Smooth muscle cell (in vitro differentiated cells): ENCODE results near the gene HRH2. TPM values are rescaled to one million over a fixed set of nuclear protein-coding genes. Genes with fewer than 3 reads are reported as not detected.

Experiments used
- DNase-seq: peaks from one replicate; lab custom pipeline; 2025; ENCODE audit not compliant: unreplicated experiment; lab: John Stamatoyannopoulos, UW
- H2AFZ ChIP-seq: fragments of 200-600 bp; sonication (generic); 2 replicates; pipeline ENCODE4 v1.6.0; 2016; ENCODE audit warnings: antibody characterized with exemption, low read depth, mild to moderate bottlenecking
- H3F3A ChIP-seq: fragments of 200-600 bp; sonication (generic); 2 replicates; pipeline ENCODE4 v1.6.0; 2017; ENCODE audit warnings: antibody characterized with exemption, low read depth
- H3K27ac ChIP-seq: fragments of 200-600 bp; sonication (generic); 2 replicates; pipeline ENCODE4 v1.5.1; 2016; ENCODE audit warnings: low read depth, mild to moderate bottlenecking
- H3K27me3 ChIP-seq: fragments of 200-600 bp; sonication (generic); 2 replicates; pipeline ENCODE4 v1.6.1; 2016; ENCODE audit warnings: low read depth, mild to moderate bottlenecking
- H3K36me3 ChIP-seq: fragments of 200-600 bp; sonication (generic); 2 replicates; pipeline ENCODE4 v1.5.1; 2016; ENCODE audit warnings: low read depth
- H3K4me1 ChIP-seq: fragments of 200-600 bp; sonication (generic); 2 replicates; pipeline ENCODE4 v1.5.1; 2016; ENCODE audit warnings: low read depth
- H3K4me2 ChIP-seq: fragments of 200-600 bp; sonication (generic); 2 replicates; pipeline ENCODE4 v1.6.0; 2016; ENCODE audit warnings: mild to moderate bottlenecking
- H3K4me3 ChIP-seq: fragments of 200-600 bp; sonication (generic); 2 replicates; pipeline ENCODE4 v1.5.1; 2016; ENCODE audit warnings: mild to moderate bottlenecking
- H3K79me2 ChIP-seq: fragments of 200-600 bp; sonication (generic); 2 replicates; pipeline ENCODE4 v1.6.0; 2016; ENCODE audit warnings: low read depth, mild to moderate bottlenecking
- H3K9ac ChIP-seq: fragments of 200-600 bp; sonication (generic); 2 replicates; pipeline ENCODE4 v1.6.0; 2016; ENCODE audit warnings: low read depth
- H3K9me3 ChIP-seq: fragments of 200-600 bp; sonication (generic); replicated peaks from 2 replicates; pipeline ENCODE4 v1.5.1; 2016; ENCODE audit warnings: low read depth
- H4K20me1 ChIP-seq: fragments of 200-600 bp; sonication (generic); 2 replicates; pipeline ENCODE4 v1.6.0; 2016; ENCODE audit warnings: low read depth
- CTCF ChIP-seq: fragments of 200-600 bp; sonication (generic); IDR thresholded peaks from 2 replicates; pipeline ENCODE4 v1.5.1; 2017; ENCODE audit warnings: borderline replicate concordance, mild to moderate bottlenecking, antibody characterized with exemption; ENCODE audit not compliant: insufficient read depth, poor library complexity, severe bottlenecking
- WGBS: methylation state at CpG from one replicate; pipeline ENCODE4 v1.1.7; 2016; ENCODE audit warnings: low lambda C conversion rate; 5-methylcytosine and 5-hydroxymethylcytosine counted together
- polyA plus RNA-seq: library from polyadenylated mRNA; unstranded; fragments of >200 nt; fragmentation: Nextera tagmentation; extraction: Ambion mirVana; gene quantifications from 2 replicates; pipeline ENCODE4 v1.2.1, GENCODE V29; 2016
- total RNA-seq: library from RNA; depleted of rRNA; stranded (reverse); fragments of >200 nt; gene quantifications from 2 replicates; pipeline ENCODE4 v1.2.3, GENCODE V29; 2014

Gene HRH2
- total and polyA plus RNA-seq, 2 experiments from 2014 or later: 0.57 to 0.63 TPM

- Histone ChIP-seq H3K36me3 (no peaks in the 10 kb centered on the region), H3K9ac (no peak overlapping the region), H3F3A (no peaks in the 10 kb centered on the region), H3K27ac (no peak overlapping the region), H3K4me1 (no peaks in the 10 kb centered on the region), H3K27me3 (no peaks in the 10 kb centered on the region), H4K20me1 (no peaks in the 10 kb centered on the region), H3K9me3 (no peaks in the 10 kb centered on the region), H3K4me2 (no peak overlapping the region), H3K4me3 (no peak overlapping the region), H2AFZ (no peak overlapping the region), H3K79me2 (no peaks in the 10 kb centered on the region)
- no peak for TF ChIP-seq CTCF
- DNase-seq: no peak
- WGBS: 63% methylated on average over 4 of the region's 4 CpGs
Observed at GRCh38 chr5:175671013-175671412, 13.1 kb downstream of the HRH2 start.

- Histone ChIP-seq H3K4me1 (no peaks in the 10 kb centered on the region), H3K9me3 (no peaks in the 10 kb centered on the region), H3K27me3 (no peaks in the 10 kb centered on the region), H3K79me2 (no peaks in the 10 kb centered on the region), H2AFZ (no peak overlapping the region), H3K4me3 (no peak overlapping the region), H3K36me3 (no peaks in the 10 kb centered on the region), H3F3A (no peaks in the 10 kb centered on the region), H3K9ac (no peak overlapping the region), H3K27ac (no peak overlapping the region), H4K20me1 (no peaks in the 10 kb centered on the region), H3K4me2 (no peak overlapping the region)
- no peak for TF ChIP-seq CTCF
- WGBS: 92% methylated on average over 12 of the region's 12 CpGs
- DNase-seq: no peak
Observed at GRCh38 chr5:175672976-175673648, 15.2 kb downstream of the HRH2 start.

GRCh38 chr5:175674731-175675346 is 17.0 kb downstream of the HRH2 start:
- Histone ChIP-seq H3K9ac (no peak overlapping the region), H3F3A (no peaks in the 10 kb centered on the region), H2AFZ (no peak overlapping the region), H3K79me2 (no peaks in the 10 kb centered on the region), H3K27me3 (peaks cover 7% of the 10 kb centered on the region), H3K4me2 (no peak overlapping the region), H3K36me3 (no peaks in the 10 kb centered on the region), H4K20me1 (no peaks in the 10 kb centered on the region), H3K9me3 (no peaks in the 10 kb centered on the region), H3K4me3 (no peak overlapping the region), H3K27ac (no peak overlapping the region), H3K4me1 (no peaks in the 10 kb centered on the region)
- 96% methylated on average over 5 of the region's 5 CpGs for WGBS
- DNase-seq: no peak
- no peak for TF ChIP-seq CTCF

DNA sequence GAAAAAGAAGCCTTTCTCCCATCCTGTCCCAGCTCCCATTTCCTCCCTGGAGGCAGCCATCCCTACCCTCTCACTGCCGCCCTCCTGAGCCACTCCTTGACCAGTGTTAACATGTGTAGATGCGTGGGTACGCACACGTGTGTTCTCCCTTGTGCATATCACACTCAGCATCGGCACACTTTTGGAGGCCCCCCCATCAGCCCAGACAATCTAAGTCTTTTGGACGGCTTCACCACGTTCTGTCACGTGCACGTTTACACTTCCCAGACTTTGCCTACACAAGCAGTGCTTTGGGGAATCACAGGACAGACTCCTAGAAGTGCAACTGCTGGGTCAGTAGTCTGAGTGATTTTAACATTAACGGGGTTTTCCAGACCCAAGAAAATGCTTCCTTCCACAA is 18.0 kb downstream of the HRH2 start:
- no peak overlapping the region for H2AFZ ChIP-seq
- H3K79me2 ChIP-seq: no peaks in the 10 kb centered on the region
- H3K27me3 ChIP-seq: peaks cover 11% of the 10 kb centered on the region
- DNase-seq: no peak
- no peak overlapping the region for H3K27ac ChIP-seq
- TF ChIP-seq CTCF: no peak
- H3K36me3 ChIP-seq: no peaks in the 10 kb centered on the region
- H3K4me3 ChIP-seq: no peak overlapping the region
- no peaks in the 10 kb centered on the region for H3K9me3 ChIP-seq
- H3K4me2 ChIP-seq: no peak overlapping the region
- H3F3A ChIP-seq: no peaks in the 10 kb centered on the region
- no peaks in the 10 kb centered on the region for H4K20me1 ChIP-seq
- 90% methylated on average over 10 of the region's 10 CpGs for WGBS
- no peak overlapping the region for H3K9ac ChIP-seq
- no peaks in the 10 kb centered on the region for H3K4me1 ChIP-seq
